SKM-1 treated with dmso at 0.1 percent for 144 hours (cell line): ENCODE results near the gene MMEL1.

Experiments
- DNase-seq: peaks from one replicate; lab custom pipeline; 2025; ENCODE audit not compliant: unreplicated experiment; lab: John Stamatoyannopoulos, UW

Gene MMEL1

GRCh38 chr1:2594001-2594640, 38.7 kb downstream of the MMEL1 start:
- DNase-seq, result no peak

GRCh38 chr1:2593251-2593878, 39.5 kb downstream of the MMEL1 start:
- no peak for DNase-seq

GRCh38 chr1:2592672-2593071, 40.1 kb downstream of the MMEL1 start:
- no peak for DNase-seq

GRCh38 chr1:2591581-2592261, 41.1 kb downstream of the MMEL1 start:
- DNase-seq, result no peak

- no peak for DNase-seq
Measured at GRCh38 chr1:2591233-2591580, 41.6 kb downstream of the MMEL1 start.

GRCh38 chr1:2590233-2591141, 42.3 kb downstream of the MMEL1 start:
- no peak for DNase-seq

GRCh38 chr1:2589431-2590232, 43.2 kb downstream of the MMEL1 start:
- no peak for DNase-seq

- DNase-seq, result no peak
Measured at GRCh38 chr1:2588661-2589430, 44.0 kb downstream of the MMEL1 start.

GRCh38 chr1:2587860-2588571, 44.8 kb downstream of the MMEL1 start:
- no peak for DNase-seq

GRCh38 chr1:2587071-2587859, 45.6 kb downstream of the MMEL1 start:
- no peak for DNase-seq

GRCh38 chr1:2586154-2587070, 46.4 kb downstream of the MMEL1 start, which contains the start of gene PRXL2B:
TSS of gene PRXL2B (plus strand) at chr1:2586777. CDS start at chr1:2586886, 109 bp downstream.
- DNase-seq, result peak; percentile 90

GRCh38 chr1:2585318-2586092, 47.3 kb downstream of the MMEL1 start:
- DNase-seq, result peak; percentile 83

GRCh38 chr1:2584686-2585317, 48.0 kb downstream of the MMEL1 start:
- DNase-seq, result no peak

GRCh38 chr1:2583871-2584351, 48.9 kb downstream of the MMEL1 start:
- DNase-seq, result no peak

- no peak for DNase-seq
Measured at GRCh38 chr1:2583331-2583791, 49.5 kb downstream of the MMEL1 start.

- no peak for DNase-seq
Measured at GRCh38 chr1:2582391-2582790, 50.4 kb downstream of the MMEL1 start.
